Upper lobe of left lung (tissue), 6 donors: ENCODE results near the gene ANK3. TPM values are rescaled to one million over a fixed set of nuclear protein-coding genes. Genes with fewer than 3 reads are reported as not detected.

Source experiments
- ATAC-seq, 2 donors: fragments of 200-7000 bp; cut with Tn5 transposase; one replicate each; pipeline ENCODE4 v1.9.1; 2022; ENCODE audit warnings: mild to moderate bottlenecking in 2 of 2, moderate library complexity in 2 of 2; ENCODE audit not compliant: low FRiP score in 2 of 2
- DNase-seq, 2 donors: peaks; one replicate each; pipeline ENCODE4 v3.0.0-alpha.2; 2019 to 2020
- H3K27ac ChIP-seq, 4 donors: fragments of 200-600 bp; sonication (generic); one replicate each; pipeline ENCODE4 v1.5.1; 2016 to 2019
- H3K27me3 ChIP-seq, 4 donors: fragments of 200-600 bp; sonication (generic); one replicate each; pipeline ENCODE4 v1.5.1; 2017 to 2019
- H3K36me3 ChIP-seq, 4 donors: fragments of 200-600 bp; sonication (generic); one replicate each; pipeline ENCODE4 v1.5.1; 2016 to 2019
- H3K4me1 ChIP-seq, 4 donors: fragments of 200-600 bp; sonication (generic); one replicate each; pipeline ENCODE4 v1.5.1; 2018 to 2019
- H3K4me3 ChIP-seq, 4 donors: fragments of 200-600 bp; sonication (generic); one replicate each; pipeline ENCODE4 v1.5.1; 2017 to 2019; ENCODE audit warnings: mild to moderate bottlenecking in 2 of 4, moderate library complexity in 1 of 4
- H3K9me3 ChIP-seq, 4 donors: fragments of 200-600 bp; sonication (generic); one replicate each; pipeline ENCODE4 v1.5.1; 2018 to 2019
- CTCF ChIP-seq, 6 experiments: fragments of 450-650 bp in 4 of 6; fragments of 200-600 bp in 2 of 6; sonication (generic) in 2 of 6; IDR thresholded peaks; one replicate each; pipeline ENCODE4 v1.5.1; 2016 to 2019; ENCODE audit warnings: antibody characterized with exemption in 6 of 6
- EP300 ChIP-seq, 4 donors: sonication (generic); formaldehyde crosslinking; IDR thresholded peaks; one replicate each; pipeline ENCODE4 v1.5.1; 2017; ENCODE audit warnings: antibody characterized with exemption in 4 of 4, control low read depth in 2 of 4
- POLR2A ChIP-seq, 4 donors: fragments of 450-650 bp; IDR thresholded peaks; one replicate each; pipeline ENCODE4 v1.5.1; 2016 to 2017; ENCODE audit warnings: antibody characterized with exemption in 4 of 4, mild to moderate bottlenecking in 2 of 4
- POLR2AphosphoS5 ChIP-seq, 2 donors: sonication (generic); formaldehyde crosslinking; IDR thresholded peaks; one replicate each; pipeline ENCODE4 v1.5.1; 2017; ENCODE audit warnings: antibody characterized with exemption in 2 of 2
- WGBS, 2 donors: methylation state at CpG; one replicate each; pipeline ENCODE4 v1.1.5; 2017 to 2018; 5-methylcytosine and 5-hydroxymethylcytosine counted together
- total RNA-seq, 6 donors: library from RNA; depleted of rRNA in 4 of 6; stranded (reverse); fragments of >200 nt in 4 of 6; gene quantifications; one replicate each; pipeline versions ENCODE4 v1.1.0 to v1.2.1, GENCODE V29; 2016 to 2021
- donor health status: DM: no; HTN: no; CAD: no; lungs with moderate emphysema.
- donor health status: DM: no; HTN: yes; CAD: no; lungs with severe emphysema.

ANK3 gene
- total RNA-seq, 6 donors from 2014 or later, result 43.9 to 193 (median 98.5) TPM

GRCh38 chr10:60147576-60148265 lies 242.0 kb downstream of the ANK3 start:
- Histone ChIP-seq H3K27ac (no peak overlapping the region), H3K36me3 (no peaks in the 10 kb centered on the region), H3K4me1 (peaks cover 0 to 5% (median 0%) of the 10 kb centered on the region in 4 donors), H3K9me3 (no peaks in the 10 kb centered on the region), H3K27me3 (no peaks in the 10 kb centered on the region), H3K4me3 (no peak overlapping the region)
- no peak for TF ChIP-seq POLR2A (IDR thresholded peaks at IDR 0.05)
- TF ChIP-seq CTCF (IDR thresholded peaks at IDR 0.05), result no peak
- TF ChIP-seq EP300 (IDR thresholded peaks at IDR 0.05), result no peak
- no peak for TF ChIP-seq POLR2AphosphoS5 (IDR thresholded peaks at IDR 0.05)
- DNase-seq (no peak), ATAC-seq (no peak)
- WGBS, 2 donors, result 76 to 79% methylated on average over 3 of the region's 3 CpGs

GRCh38 chr10:60147025-60147424 lies 242.7 kb downstream of the ANK3 start:
- Histone ChIP-seq H3K9me3 (no peaks in the 10 kb centered on the region), H3K4me1 (peaks cover 0 to 5% (median 0%) of the 10 kb centered on the region in 4 donors), H3K27me3 (no peaks in the 10 kb centered on the region), H3K4me3 (no peak overlapping the region), H3K27ac (no peak overlapping the region), H3K36me3 (no peaks in the 10 kb centered on the region)
- no peak for ATAC-seq
- DNase-seq, result no peak
- 52 to 73% methylated on average over 3 to 4 of the region's 4 CpGs for WGBS, 2 donors
- TF ChIP-seq POLR2A (IDR thresholded peaks at IDR 0.05) (no peak), EP300 (IDR thresholded peaks at IDR 0.05) (no peak), CTCF (IDR thresholded peaks at IDR 0.05) (no peak), POLR2AphosphoS5 (IDR thresholded peaks at IDR 0.05) (no peak)

- no peaks in the 10 kb centered on the region for H3K27me3 ChIP-seq
- TF ChIP-seq CTCF (IDR thresholded peaks at IDR 0.05), result no peak
- TF ChIP-seq POLR2AphosphoS5 (IDR thresholded peaks at IDR 0.05), result no peak
- TF ChIP-seq EP300 (IDR thresholded peaks at IDR 0.05), result no peak
- TF ChIP-seq POLR2A (IDR thresholded peaks at IDR 0.05), result no peak
- WGBS, 2 donors, result 95 to 96% methylated on average over 3 of the region's 3 CpGs
- H3K27ac ChIP-seq, result no peak overlapping the region
- ATAC-seq (no peak), DNase-seq (no peak)
- no peak overlapping the region for H3K4me3 ChIP-seq
- peaks cover 0 to 12% (median 4%) of the 10 kb centered on the region in 4 donors for H3K4me1 ChIP-seq
- no peaks in the 10 kb centered on the region for H3K36me3 ChIP-seq
- H3K9me3 ChIP-seq, result no peaks in the 10 kb centered on the region
Observed at GRCh38 chr10:60144099-60144498, 245.6 kb downstream of the ANK3 start.

GRCh38 chr10:60142736-60143135 lies 246.9 kb downstream of the ANK3 start:
- Histone ChIP-seq H3K27me3 (no peaks in the 10 kb centered on the region), H3K36me3 (no peaks in the 10 kb centered on the region), H3K27ac (no peak overlapping the region), H3K4me3 (no peak overlapping the region), H3K9me3 (no peaks in the 10 kb centered on the region), H3K4me1 (peaks cover 0 to 8% (median 4%) of the 10 kb centered on the region in 4 donors)
- WGBS, 2 donors, result 94 to 100% methylated on average over 1 of the region's 1 CpG
- TF ChIP-seq POLR2A (IDR thresholded peaks at IDR 0.05) (no peak), POLR2AphosphoS5 (IDR thresholded peaks at IDR 0.05) (no peak), CTCF (IDR thresholded peaks at IDR 0.05) (no peak), EP300 (IDR thresholded peaks at IDR 0.05) (no peak)
- no peak for ATAC-seq
- DNase-seq, result no peak
